OCI-LY7 (cell line): ENCODE results near the gene GNB1.

Experiments
- CTCF ChIP-seq: fragments of 200-600 bp; sonication (generic); conservative IDR thresholded peaks from 2 replicates; pipeline ENCODE4 v1.5.1; 2014; ENCODE audit warnings: mild to moderate bottlenecking, antibody characterized with exemption, low read length, moderate library complexity, mixed read lengths
- EZH2phosphoT487 ChIP-seq: fragments of 200-600 bp; sonication (generic); IDR thresholded peaks from 2 replicates; pipeline ENCODE4 v1.6.1; 2018; ENCODE audit warnings: low read depth, borderline replicate concordance, mild to moderate bottlenecking, mixed run types, antibody characterized with exemption, low read length, moderate library complexity, mixed read lengths

- TF ChIP-seq CTCF = no peak
- no peak for TF ChIP-seq EZH2phosphoT487
These were observed 10.9 kb downstream of the GNB1 start for GRCh38 chr1:1879942-1880341.
